ENCODE measurements around the gene ZSCAN5A.

Gene ZSCAN5A

DNA sequence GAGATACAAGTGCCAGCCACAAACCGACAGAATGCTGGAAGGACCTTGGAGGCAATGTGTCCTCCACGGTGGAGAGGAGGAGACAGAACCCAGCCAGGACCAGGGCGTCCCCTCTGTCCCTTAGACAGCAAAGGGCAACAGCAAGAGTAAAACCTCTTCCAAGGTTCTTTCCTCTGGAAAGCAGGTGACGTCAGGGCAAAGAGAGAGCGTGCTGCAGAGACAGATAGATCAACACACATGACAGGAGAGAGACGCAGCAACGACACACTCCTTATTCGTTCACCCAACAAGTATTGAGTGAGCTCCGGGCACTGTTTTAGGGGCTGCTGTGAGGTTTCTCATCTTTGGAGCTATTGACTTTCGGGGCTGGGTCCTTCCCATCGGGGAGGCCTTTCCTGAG is 140.1 kb downstream of the ZSCAN5A start:
- TF ChIP-seq, protein P1, sequence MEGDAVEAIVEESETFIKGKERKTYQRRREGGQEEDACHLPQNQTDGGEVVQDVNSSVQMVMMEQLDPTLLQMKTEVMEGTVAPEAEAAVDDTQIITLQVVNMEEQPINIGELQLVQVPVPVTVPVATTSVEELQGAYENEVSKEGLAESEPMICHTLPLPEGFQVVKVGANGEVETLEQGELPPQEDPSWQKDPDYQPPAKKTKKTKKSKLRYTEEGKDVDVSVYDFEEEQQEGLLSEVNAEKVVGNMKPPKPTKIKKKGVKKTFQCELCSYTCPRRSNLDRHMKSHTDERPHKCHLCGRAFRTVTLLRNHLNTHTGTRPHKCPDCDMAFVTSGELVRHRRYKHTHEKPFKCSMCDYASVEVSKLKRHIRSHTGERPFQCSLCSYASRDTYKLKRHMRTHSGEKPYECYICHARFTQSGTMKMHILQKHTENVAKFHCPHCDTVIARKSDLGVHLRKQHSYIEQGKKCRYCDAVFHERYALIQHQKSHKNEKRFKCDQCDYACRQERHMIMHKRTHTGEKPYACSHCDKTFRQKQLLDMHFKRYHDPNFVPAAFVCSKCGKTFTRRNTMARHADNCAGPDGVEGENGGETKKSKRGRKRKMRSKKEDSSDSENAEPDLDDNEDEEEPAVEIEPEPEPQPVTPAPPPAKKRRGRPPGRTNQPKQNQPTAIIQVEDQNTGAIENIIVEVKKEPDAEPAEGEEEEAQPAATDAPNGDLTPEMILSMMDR (IDR thresholded peaks at IDR 0.05; ENCODE audit: low read depth, low read length): no peak
- in situ Hi-C loops (cut with HindIII; ENCODE audit: low sequenced_read_pairs): no loop called here
- no peak overlapping the region for H3K4me3 ChIP-seq (ENCODE audit: low read depth, low read length)
- DNase-seq (ENCODE audit: low read depth, low spot score): no peak

DNA sequence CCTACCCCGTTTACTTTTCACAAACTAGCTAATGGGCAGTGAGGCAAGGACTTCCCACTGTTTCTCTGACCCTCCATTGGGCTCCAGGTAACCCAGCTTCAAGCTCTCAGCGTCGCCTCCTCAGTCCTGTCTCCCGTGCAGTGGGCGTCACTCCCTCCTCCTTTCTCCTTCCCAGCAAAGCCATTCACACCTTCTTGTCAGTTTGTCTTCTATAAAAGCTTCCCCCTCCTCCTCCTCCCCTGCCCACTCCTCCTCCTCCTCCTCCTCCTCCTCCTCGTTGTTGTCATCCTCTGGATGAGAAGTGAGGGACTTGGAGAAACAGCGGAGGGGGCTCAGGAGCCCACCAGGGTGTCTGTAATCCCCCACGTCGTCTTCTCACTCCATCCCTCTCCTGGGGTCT is 140.6 kb downstream of the ZSCAN5A start:
- TF ChIP-seq, protein P1 (IDR thresholded peaks at IDR 0.05; ENCODE audit: low read depth, low read length): no peak
- H3K4me3 ChIP-seq (ENCODE audit: low read depth, low read length): no peak overlapping the region
- in situ Hi-C loops (cut with HindIII; ENCODE audit: low sequenced_read_pairs): no loop called here
- DNase-seq (ENCODE audit: low read depth, low spot score): no peak

Data from astrocyte of the spinal cord (primary cell).